Keratinocyte (primary cell): ENCODE results near the gene GIMAP6. TPM values are rescaled to one million over a fixed set of nuclear protein-coding genes. Genes with fewer than 3 reads are reported as not detected.

ENCODE experiments used
- DNase-seq: peaks from one replicate; pipeline ENCODE4 v3.0.0-alpha.2; 2011; ENCODE audit warnings: low read depth, missing footprints, low spot score
- FAIRE-seq: peaks from 2 replicates; lab custom pipeline; 2011; peaks lifted over from hg19 to GRCh38; lab: Jason Lieb, UNC
- H2AFZ ChIP-seq: 2 replicates; pipeline ENCODE4 v1.6.0; 2012; ENCODE audit warnings: low read length, control low read depth, inconsistent platforms; ENCODE audit not compliant: control insufficient read depth
- H3K27ac ChIP-seq: 2 replicates; pipeline ENCODE4 v1.5.1; 2011; ENCODE audit warnings: low read length; ENCODE audit not compliant: control insufficient read depth, insufficient read depth
- H3K27me3 ChIP-seq: 3 replicates; pipeline ENCODE4 v1.6.0; 2011; ENCODE audit warnings: low read length; ENCODE audit not compliant: control insufficient read depth, insufficient read depth; ENCODE audit errors: extremely low read depth
- H3K36me3 ChIP-seq, 2 experiments: 2 replicates in 1 of 2; 3 replicates in 1 of 2; pipeline ENCODE4 v1.5.1; 2011; ENCODE audit warnings: low read length in 2 of 2, mild to moderate bottlenecking in 1 of 2; ENCODE audit not compliant: control insufficient read depth in 2 of 2, insufficient read depth in 2 of 2; ENCODE audit errors: extremely low read depth in 1 of 2
- H3K4me1 ChIP-seq: 3 replicates; pipeline ENCODE4 v1.5.1; 2011; ENCODE audit warnings: low read length; ENCODE audit not compliant: control insufficient read depth, insufficient read depth; ENCODE audit errors: extremely low read depth
- H3K4me2 ChIP-seq: 3 replicates; pipeline ENCODE4 v1.6.0; 2011; ENCODE audit warnings: low read depth, low read length; ENCODE audit not compliant: control insufficient read depth, insufficient read depth; ENCODE audit errors: extremely low read depth
- H3K4me3 ChIP-seq, 3 experiments: fragments of 200-600 bp in 1 of 3; sonication (generic) in 1 of 3; 2 replicates in 2 of 3; 3 replicates in 1 of 3; pipeline ENCODE4 v1.5.1; 2011 to 2016; ENCODE audit warnings: low read length in 3 of 3, mild to moderate bottlenecking in 3 of 3, control low read depth in 2 of 3, inconsistent platforms in 1 of 3, low read depth in 1 of 3, mixed read lengths in 1 of 3, mixed run types in 1 of 3, moderate library complexity in 1 of 3; ENCODE audit not compliant: control insufficient read depth in 2 of 3, insufficient read depth in 2 of 3; ENCODE audit errors: extremely low read depth in 1 of 3
- H3K79me2 ChIP-seq: 2 replicates; pipeline ENCODE4 v1.6.0; 2012; ENCODE audit warnings: low read length; ENCODE audit not compliant: control insufficient read depth, insufficient read depth
- H3K9ac ChIP-seq: 3 replicates; pipeline ENCODE4 v1.6.0; 2011; ENCODE audit warnings: low read length; ENCODE audit not compliant: control insufficient read depth, insufficient read depth; ENCODE audit errors: extremely low read depth
- H3K9me1 ChIP-seq: 3 replicates; pipeline ENCODE4 v1.6.0; 2011; ENCODE audit warnings: low read length; ENCODE audit not compliant: control insufficient read depth, insufficient read depth; ENCODE audit errors: extremely low read depth
- H3K9me3 ChIP-seq: 2 replicates; pipeline ENCODE4 v1.5.1; 2012; ENCODE audit warnings: low read depth, low read length; ENCODE audit not compliant: control insufficient read depth
- H4K20me1 ChIP-seq: 3 replicates; pipeline ENCODE4 v1.6.0; 2011; ENCODE audit warnings: low read length; ENCODE audit not compliant: control insufficient read depth, insufficient read depth; ENCODE audit errors: extremely low read depth
- EZH2 ChIP-seq: IDR thresholded peaks from one replicate; pipeline ENCODE4 v1.6.1; 2012; ENCODE audit warnings: inconsistent platforms, mild to moderate bottlenecking, low read length, moderate library complexity
- dilution Hi-C: fragments of 300-500 bp; cut with MboI; formaldehyde crosslinking; loops from one replicate; pipeline ENCODE4 v1.7.0; 2020; ENCODE audit warnings: low sequenced_read_pairs; ENCODE audit not compliant: extremely low pct_ligation_motif_present
- polyA plus RNA-seq, 5 experiments: library from polyadenylated mRNA; depleted of rRNA in 3 of 5; stranded (reverse) in 3 of 5; stranded (forward) in 1 of 5; unstranded in 1 of 5; fragments of >200 nt; gene quantifications; 1 replicate in 1 of 5; 2 replicates in 3 of 5; 3 replicates in 1 of 5; pipeline versions ENCODE4 v1.2.1 to v1.2.3, GENCODE V29; 2011 to 2012; ENCODE audit warnings: missing spikeins in 2 of 5, low read depth in 1 of 5, low replicate concordance in 1 of 5
- TF ChIP-seq, protein P1 (sequence below), 3 experiments: IDR thresholded peaks in 1 of 3; conservative IDR thresholded peaks in 1 of 3; optimal IDR thresholded peaks in 1 of 3; 2 replicates in 2 of 3; 3 replicates in 1 of 3; pipeline versions ENCODE3 to v1.5.1; 2011; ENCODE audit warnings: low read length in 3 of 3, mild to moderate bottlenecking in 3 of 3, moderate library complexity in 2 of 3, control low read depth in 1 of 3, inconsistent platforms in 1 of 3; ENCODE audit not compliant: insufficient read depth in 2 of 3; ENCODE audit errors: extremely low read depth in 1 of 3

The GIMAP6 gene
- polyA plus RNA-seq, 1 donor (not counting 4 experiments of a cell fraction or from before 2014, with no cell fraction given) = 0.16 TPM

DNA sequence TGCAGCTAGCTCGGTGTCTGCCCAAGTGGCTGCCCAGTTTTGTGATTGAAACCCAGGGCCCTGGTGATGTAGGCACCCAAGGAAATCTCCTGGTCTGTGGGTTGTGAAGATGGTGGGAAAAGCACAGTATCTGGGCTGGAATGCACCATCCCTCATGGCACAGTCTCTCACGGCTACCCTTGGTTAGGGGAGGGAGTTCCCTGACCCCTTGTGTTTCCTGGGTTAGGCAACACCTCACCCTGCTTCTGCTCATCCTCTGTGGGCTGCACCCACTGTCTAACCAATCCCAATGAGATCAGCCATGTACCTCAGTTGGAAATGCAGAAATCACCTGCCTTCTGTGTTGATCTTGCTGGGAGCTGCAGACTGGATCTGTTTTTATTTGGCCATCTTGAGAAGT lies 37.4 kb downstream of the GIMAP6 start:
- Histone ChIP-seq H3K36me3 (no peaks in the 10 kb centered on the region), H3K4me1 (no peaks in the 10 kb centered on the region), H3K27ac (no peak overlapping the region), H3K79me2 (no peaks in the 10 kb centered on the region), H3K4me3 (no peak overlapping the region), H4K20me1 (no peaks in the 10 kb centered on the region), H3K4me2 (no peak overlapping the region), H3K9me3 (no peaks in the 10 kb centered on the region), H3K9me1 (no peaks in the 10 kb centered on the region), H3K9ac (no peak overlapping the region), H3K27me3 (no peaks in the 10 kb centered on the region), H2AFZ (no peak overlapping the region)
- FAIRE-seq = no peak
- TF ChIP-seq, protein P1, sequence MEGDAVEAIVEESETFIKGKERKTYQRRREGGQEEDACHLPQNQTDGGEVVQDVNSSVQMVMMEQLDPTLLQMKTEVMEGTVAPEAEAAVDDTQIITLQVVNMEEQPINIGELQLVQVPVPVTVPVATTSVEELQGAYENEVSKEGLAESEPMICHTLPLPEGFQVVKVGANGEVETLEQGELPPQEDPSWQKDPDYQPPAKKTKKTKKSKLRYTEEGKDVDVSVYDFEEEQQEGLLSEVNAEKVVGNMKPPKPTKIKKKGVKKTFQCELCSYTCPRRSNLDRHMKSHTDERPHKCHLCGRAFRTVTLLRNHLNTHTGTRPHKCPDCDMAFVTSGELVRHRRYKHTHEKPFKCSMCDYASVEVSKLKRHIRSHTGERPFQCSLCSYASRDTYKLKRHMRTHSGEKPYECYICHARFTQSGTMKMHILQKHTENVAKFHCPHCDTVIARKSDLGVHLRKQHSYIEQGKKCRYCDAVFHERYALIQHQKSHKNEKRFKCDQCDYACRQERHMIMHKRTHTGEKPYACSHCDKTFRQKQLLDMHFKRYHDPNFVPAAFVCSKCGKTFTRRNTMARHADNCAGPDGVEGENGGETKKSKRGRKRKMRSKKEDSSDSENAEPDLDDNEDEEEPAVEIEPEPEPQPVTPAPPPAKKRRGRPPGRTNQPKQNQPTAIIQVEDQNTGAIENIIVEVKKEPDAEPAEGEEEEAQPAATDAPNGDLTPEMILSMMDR (optimal IDR thresholded peaks at IDR 0.05 in 1 of 3, IDR thresholded peaks at IDR 0.05 in 1 of 3, conservative IDR thresholded peaks at IDR 0.05 in 1 of 3; ENCODE audit: extremely low read depth in 1 of 3, insufficient read depth in 2 of 3, low read length in 3 of 3) = no peak
- TF ChIP-seq EZH2 = no peak
- DNase-seq = no peak
- dilution Hi-C loops = no loop called here

DNA sequence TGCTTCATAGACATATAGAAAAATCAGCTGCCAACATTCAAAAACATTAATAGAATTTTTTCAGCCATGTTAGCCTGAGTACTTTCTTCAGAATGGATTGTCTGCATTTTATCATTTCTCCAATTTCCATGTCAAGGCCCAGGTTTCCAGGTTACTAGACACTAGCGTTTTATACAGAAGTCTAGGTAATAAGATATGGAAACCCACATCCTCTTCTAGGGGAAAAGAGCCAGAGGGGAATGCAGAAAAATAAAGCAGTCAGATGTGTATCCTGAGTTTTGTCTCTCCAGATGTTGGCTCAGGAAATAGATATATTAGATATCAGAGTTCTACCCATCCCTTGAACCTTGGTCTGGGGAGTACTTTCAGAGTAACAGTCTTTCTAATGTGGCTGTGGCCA lies 44.6 kb downstream of the GIMAP6 start:
- no peaks in the 10 kb centered on the region for H3K4me1 ChIP-seq
- no peaks in the 10 kb centered on the region for H3K9me3 ChIP-seq
- H3K4me2 ChIP-seq = no peak overlapping the region
- H3K36me3 ChIP-seq = no peaks in the 10 kb centered on the region
- DNase-seq (no peak), FAIRE-seq (no peak)
- no peaks in the 10 kb centered on the region for H4K20me1 ChIP-seq
- no peak overlapping the region for H3K9ac ChIP-seq
- H3K27me3 ChIP-seq = no peaks in the 10 kb centered on the region
- dilution Hi-C loops = no loop called here
- no peak overlapping the region for H3K27ac ChIP-seq
- H2AFZ ChIP-seq = no peak overlapping the region
- no peak overlapping the region for H3K4me3 ChIP-seq
- no peak for TF ChIP-seq EZH2
- TF ChIP-seq, protein P1 (optimal IDR thresholded peaks at IDR 0.05 in 1 of 3, IDR thresholded peaks at IDR 0.05 in 1 of 3, conservative IDR thresholded peaks at IDR 0.05 in 1 of 3; ENCODE audit: extremely low read depth in 1 of 3, insufficient read depth in 2 of 3, low read length in 3 of 3) = no peak
- H3K9me1 ChIP-seq = no peaks in the 10 kb centered on the region
- H3K79me2 ChIP-seq = no peaks in the 10 kb centered on the region
